Activated CD4-positive, alpha-beta T cell treated with anti-CD3 and anti-CD28 coated beads, Interleukin-2, amount 50 U/mL, for 16 hours (primary cell): ENCODE data around the gene LMTK3.

Experiments used
- DNase-seq: peaks from one replicate; pipeline ENCODE4 v3.0.0-alpha.2; 2020

LMTK3 gene

DNA sequence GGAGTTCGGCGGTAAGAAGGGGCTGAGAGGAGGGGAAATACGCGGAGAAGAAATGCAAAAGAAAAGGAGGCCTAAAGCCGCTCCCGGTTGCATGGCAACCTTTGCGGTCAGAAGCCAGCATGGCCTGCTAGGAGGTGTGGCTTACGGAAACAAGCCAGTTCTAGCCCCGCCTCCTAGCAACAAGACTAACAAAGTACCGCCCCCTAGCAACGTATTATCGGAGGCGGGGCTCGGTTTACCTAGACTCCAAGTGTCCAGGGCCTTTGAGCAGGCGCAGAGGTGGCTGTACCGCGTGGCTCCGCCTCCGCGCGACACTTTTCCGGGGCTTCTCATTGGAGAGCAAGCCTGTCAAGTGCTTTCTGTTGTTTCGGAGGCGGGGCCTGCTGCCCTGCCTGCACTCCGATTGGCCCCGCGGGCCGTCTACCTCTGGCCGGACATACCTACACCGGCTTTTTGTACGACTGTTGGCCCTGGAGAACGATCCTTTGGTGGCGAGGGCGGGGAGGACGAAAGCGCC lies 42.8 kb downstream of the LMTK3 start:
- DNase-seq: peak; percentile 100

DNA sequence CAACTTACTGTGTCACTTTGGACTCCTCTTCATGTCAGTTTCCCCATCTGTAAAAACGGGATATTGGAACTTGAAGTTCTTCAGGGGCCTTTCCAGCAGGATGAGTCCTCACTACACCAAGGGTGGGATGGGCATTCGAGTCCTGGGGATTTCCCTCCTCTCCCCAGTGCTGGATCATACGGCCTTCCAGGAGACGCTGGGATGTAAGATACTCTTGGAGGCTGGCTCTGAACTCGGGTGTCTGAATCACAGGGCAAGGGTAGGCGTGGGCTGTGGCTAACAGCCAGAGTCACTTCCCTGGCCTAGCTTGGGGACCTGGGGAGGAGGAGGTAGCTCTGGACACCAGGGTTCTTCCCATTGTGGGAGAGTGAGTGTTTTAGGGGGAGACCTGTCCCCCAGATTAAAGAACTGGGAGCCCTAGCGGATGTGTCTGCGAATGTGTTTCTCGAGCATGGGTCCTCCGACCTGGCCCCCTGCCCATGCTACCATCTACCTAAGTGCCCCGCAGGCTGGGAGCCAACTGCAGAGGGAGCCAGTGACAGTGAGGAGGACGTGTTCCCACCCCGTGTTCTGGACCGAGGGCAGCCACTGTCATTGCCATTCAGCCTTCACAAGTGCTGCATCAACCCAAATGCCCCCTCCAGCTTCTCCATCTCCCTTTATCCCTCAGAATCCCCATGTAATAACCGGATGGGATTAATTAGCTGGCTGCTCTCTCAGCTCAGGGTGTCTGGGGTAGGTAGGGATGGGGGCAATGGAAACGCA lies 44.9 kb downstream of the LMTK3 start:
- no peak for DNase-seq

DNA sequence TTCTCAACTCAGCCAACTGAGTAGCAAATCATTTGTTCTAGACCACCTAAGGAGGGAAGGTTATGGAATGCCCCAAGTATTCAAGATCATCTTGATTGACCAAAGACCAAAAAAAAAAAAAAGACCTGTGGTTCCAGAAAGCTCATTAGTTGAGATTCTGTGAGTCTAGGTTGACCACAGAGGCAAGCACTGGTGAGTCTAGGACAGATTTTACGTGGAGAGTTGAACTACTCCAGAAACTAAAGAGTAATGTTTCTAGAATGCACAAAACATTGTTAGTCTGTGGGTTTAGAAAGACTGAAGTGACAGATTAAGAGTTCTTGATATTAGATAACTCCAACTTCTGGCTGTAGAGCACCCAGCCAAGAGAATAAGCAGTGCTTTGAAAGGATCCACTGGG lies 46.4 kb downstream of the LMTK3 start:
- DNase-seq: peak; percentile 36

DNA sequence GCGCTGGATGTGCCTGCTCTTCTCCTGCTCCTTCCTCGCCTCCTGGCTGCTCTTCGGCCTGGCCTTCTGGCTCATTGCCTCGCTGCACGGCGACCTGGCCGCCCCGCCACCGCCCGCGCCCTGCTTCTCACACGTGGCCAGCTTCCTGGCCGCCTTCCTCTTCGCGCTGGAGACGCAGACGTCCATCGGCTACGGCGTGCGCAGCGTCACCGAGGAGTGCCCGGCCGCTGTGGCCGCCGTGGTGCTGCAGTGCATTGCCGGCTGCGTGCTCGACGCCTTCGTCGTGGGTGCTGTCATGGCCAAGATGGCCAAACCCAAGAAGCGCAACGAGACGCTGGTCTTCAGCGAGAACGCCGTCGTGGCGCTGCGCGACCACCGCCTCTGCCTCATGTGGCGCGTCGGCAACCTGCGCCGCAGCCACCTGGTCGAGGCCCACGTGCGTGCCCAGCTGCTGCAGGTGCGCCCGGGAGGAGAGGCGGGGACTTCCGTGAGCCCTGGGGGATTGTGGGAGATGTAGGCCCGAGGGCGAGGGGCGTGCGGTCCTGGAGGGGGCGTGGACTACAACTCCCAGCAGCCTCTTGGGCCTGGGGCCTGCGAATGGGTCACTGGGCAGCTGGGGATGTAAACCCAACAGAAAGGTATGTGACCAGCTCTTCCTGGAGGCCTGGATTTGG lies 49.5 kb downstream of the LMTK3 start:
- peak; percentile 26 for DNase-seq

DNA sequence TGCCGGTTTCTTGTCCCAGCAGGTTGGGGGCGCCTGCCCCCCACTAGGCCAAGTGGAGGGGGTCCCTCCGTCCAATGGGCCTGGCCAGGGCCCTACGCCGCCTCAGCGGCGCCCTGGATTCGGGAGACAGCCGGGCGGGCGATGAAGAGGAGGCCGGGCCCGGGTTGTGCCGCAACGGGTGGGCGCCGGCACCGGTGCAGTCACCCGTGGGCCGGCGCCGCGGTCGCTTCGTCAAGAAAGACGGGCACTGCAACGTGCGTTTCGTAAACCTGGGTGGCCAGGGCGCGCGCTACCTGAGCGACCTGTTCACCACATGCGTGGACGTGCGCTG lies 50.0 kb downstream of the LMTK3 start:
- DNase-seq: no peak

DNA sequence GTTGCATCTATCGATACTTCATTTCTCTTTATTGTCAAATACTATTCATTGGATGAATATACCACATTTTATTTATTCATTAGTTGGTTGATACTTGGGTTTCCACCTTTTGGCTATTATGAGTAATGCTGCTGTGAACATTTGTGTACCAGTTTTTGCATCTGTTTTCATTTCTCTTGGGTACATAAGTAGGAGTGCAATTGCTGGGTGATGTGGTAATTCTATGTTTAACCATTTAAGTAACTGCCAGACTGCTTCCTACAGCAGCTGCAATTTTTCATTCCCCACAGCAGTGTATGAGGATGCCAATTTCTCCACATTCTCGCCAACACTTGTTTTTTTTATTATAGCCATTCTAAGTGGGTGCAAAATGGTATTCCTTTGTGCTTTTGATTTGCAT lies 53.6 kb downstream of the LMTK3 start:
- no peak for DNase-seq

DNA sequence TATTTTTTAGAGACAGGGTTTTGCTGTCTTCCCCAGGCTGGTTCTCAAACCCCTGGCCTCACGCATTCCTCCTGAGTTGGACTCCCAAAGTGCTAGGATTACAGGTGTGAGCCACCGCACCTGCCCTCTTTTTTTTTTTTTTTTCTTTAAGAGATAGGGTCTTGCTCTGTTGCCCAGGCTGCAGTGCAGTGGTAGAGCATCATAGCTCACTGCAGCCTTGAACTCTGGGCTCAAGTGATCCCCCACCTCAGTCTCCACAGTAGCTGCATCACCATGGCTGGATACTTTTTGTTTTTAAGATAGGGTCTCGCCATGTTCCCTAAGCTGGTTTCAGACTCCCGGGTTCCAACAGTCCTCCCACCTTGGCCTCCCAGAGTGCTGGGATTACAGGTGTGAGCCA lies 54.8 kb downstream of the LMTK3 start:
- no peak for DNase-seq

DNA sequence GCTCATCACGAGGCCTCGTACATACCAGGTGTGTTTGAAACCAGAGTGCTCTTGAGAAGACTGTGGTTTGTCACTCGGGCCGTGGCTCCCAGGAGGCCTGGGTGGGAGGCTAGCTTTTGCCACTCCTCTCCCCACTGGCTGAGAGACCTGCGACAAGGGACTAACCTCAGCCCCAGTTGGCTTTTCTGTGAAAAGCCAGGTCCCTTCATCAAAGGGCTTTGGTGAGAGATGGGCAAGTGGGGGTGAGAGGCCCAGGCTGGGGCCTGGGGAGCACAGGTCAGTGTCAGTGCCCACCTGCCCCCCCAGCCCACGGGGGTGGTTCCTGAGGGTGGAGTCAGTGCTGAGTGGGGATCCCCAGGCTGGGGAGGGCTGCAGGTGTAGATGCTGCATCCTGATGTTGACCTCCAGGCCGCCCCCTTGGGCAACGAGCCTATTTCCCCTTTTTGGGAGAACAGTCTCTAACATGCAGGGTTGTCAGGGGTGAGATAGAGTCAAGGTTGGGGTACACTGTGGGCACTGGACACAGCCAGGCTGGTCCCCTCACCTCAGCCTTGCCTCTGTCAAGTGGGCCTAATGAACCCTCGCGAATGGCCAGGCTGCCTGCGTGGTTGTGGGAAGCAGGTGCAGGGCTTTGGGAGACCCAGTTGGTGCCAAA lies 55.6 kb downstream of the LMTK3 start:
- DNase-seq: no peak

DNA sequence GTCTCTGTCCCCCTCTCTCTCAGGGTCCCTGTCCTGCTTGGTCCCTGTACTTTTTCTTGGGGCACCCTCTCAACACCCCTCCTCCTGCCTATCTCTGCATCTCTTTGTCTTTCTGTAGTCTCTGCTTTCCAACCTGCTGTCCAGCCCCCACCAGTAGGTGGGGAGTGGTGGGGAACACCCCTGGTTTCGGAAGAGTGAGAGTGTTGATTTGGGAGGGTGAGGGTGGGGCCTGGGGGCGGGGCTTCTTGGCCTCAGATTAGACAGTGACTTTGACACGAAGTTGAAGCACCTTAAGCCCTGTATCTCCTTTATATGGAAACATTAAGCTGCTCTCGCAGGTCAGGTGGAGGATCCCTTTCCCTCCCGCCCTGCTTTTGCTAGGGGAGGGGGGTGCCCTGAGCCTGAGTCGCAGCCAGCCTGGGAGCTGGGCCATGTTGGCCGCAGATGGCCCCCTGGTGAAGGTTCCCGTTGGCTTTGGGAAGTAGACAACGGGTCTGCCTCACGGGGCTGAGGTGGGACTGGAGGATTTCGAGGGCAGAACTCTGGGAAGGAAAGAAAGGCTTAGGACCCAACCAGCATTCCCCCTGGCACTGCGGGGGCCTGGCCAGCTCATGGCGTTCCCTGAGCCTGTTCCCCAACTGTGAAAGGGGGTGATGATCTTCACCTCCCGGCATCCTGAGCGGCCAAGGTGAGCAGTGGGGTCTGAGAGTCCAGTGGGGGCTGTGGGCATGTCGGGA lies 56.3 kb downstream of the LMTK3 start, which contains the start of gene KCNJ14:
TSS of gene KCNJ14 (plus strand) at position 404 of the 737 bp plus-strand sequence. CDS start 6,151 bp downstream, outside the sequence.
- no peak for DNase-seq

DNA sequence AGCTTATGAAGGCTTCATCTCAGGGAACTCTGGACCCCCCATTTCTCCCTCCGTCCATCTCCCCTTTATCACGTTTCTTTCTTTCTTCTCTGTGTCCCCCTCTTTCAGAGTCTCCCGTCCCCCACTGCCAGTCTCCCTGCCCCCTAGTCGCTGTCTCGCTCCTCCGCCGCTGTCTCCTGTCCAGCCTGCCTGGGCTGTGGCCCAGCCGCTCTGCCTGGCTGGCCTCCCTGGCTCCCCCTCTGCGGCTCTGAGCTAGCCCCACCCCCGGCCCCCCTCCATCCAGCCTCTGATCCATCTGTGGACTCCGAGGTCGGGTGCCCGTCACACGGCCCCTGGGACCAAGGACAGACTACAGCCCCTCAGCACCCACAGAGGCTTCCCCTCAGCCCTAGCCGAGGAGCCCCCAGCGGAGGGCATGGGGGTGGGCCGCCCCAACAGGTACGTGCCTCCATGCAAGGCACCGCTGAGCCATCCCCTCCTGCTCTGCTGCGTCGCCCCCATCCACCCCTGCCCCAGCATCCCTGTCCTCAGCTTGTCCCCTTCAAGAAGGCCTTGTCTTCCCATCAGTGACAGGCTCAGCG lies 57.4 kb downstream of the LMTK3 start:
- DNase-seq: no peak

DNA sequence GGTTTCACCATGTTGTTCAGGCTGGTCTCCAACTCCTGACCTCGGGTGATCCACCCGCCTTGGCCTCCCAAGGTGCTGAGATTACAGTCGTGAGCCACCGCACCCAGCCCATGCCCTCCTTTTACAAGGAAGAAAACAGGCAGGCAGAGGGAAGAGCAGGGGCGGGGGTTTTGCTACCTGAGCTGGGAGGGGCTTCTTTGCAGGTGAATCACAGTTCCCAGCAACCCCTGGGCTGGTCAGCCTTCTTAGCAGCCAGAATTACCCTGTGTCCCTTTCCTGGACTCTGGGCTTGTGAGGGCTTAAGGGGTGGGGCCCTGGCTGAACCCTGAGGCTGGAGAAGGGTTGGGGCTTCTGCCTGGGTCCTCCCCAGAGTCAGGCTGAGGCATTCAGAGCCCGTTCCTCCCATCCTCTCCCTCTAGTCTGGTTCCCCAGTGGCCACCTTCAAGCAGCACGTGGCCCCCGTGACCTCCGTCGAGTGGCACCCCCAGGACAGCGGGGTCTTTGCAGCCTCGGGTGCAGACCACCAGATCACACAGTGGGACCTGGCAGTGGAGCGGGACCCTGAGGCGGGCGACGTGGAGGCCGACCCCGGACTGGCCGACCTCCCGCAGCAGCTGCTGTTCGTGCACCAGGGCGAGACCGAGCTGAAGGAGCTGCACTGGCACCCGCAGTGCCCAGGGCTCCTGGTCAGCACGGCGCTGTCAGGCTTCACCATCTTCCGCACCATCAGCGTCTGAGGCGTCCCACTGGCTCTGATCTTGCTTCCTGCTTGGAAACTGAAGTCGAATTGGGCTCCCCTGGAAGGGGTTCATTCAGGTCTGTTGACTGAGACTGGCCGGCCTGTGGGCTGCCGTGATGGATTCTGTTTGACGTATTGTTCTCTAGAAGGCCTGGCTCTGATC lies 59.1 kb downstream of the LMTK3 start:
- no peak for DNase-seq

DNA sequence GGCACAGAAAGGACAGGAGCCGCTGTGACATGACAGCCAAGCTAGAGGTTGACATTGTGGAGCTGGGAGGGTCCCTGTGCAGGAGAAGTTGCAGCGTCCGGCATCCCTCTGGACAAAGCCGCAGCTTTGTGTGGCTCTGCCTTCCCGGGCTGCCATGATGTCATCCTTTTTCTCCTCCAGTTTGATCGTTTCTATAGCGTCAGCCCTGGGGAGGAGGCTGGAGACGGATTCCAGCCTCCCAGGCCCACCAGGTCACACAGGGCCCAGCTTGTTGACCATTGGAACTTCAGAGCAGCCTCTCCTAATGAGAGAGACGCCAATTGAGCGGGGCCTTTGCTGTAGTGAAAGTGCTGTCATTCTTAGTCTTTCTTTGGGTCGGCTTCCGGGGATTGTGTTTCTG lies 60.0 kb downstream of the LMTK3 start:
- DNase-seq: no peak

DNA sequence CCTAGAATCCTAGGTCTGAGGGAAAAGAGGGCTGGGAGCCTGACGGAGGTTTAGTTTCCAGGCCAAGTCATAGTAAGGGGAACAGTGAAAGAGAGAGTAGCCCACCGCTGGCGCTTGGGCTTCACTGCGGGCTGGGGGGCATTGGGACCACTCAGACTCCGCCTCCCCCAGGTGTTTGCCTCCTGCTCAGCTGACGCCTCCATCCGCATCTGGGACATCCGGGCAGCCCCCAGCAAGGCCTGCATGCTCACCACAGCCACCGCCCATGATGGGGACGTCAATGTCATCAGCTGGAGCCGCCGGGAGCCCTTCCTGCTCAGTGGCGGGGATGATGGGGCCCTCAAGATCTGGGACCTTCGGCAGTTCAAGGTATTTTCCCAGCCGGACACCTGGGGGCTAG lies 60.8 kb downstream of the LMTK3 start:
- DNase-seq: no peak

DNA sequence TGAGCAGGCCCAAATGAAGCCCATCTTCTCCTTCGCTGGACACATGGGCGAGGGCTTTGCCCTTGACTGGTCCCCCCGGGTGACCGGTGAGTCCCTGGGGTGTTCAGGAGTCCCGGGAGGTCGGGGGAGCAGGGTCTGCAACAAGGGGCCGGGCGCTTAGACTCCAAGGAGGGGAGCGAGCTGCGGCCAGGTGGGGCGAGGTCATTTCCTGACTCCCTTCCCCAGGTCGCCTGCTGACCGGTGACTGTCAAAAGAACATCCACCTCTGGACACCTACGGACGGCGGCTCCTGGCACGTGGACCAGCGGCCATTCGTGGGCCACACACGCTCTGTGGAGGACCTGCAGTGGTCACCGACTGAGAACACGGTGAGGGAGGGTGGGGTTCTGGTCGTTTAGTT lies 61.2 kb downstream of the LMTK3 start:
- DNase-seq: no peak

DNA sequence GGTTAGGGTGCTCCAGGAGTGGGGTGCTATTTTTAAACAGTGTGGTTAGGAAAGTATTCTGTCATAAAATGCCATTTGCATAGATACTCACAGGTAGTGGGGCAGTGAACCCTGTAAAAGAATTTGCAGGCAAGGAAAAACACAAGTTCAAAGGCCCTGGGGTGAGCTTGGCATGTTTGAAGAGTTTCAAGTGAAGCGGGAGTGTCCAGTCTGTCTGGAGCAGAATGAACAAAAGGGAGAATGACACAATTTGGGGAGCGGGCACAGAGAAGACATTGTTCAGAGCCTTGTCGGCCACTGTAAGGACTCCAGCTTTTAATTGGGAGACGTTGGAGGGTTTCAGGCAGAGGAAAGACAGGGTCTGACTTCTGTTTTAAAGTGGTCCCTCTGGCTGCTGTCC lies 63.1 kb downstream of the LMTK3 start:
- no peak for DNase-seq

DNA sequence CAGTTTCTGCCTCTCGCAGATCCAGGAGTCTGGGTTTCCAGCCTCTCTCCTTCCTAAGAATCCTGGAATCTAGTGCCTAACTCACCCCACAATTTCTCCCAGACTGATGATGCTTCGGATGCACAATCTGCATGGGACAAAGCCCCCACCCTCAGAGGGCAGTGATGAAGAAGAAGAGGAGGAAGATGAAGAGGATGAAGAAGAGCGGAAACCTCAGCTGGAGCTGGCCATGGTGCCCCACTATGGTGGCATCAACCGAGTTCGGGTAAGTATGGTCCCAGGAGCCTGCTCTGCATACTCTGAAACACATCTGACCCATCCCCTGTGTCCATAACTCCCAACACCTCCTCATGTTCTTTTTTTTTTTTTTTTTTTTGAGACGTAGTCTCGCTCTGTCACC lies 65.1 kb downstream of the LMTK3 start:
- no peak for DNase-seq

DNA sequence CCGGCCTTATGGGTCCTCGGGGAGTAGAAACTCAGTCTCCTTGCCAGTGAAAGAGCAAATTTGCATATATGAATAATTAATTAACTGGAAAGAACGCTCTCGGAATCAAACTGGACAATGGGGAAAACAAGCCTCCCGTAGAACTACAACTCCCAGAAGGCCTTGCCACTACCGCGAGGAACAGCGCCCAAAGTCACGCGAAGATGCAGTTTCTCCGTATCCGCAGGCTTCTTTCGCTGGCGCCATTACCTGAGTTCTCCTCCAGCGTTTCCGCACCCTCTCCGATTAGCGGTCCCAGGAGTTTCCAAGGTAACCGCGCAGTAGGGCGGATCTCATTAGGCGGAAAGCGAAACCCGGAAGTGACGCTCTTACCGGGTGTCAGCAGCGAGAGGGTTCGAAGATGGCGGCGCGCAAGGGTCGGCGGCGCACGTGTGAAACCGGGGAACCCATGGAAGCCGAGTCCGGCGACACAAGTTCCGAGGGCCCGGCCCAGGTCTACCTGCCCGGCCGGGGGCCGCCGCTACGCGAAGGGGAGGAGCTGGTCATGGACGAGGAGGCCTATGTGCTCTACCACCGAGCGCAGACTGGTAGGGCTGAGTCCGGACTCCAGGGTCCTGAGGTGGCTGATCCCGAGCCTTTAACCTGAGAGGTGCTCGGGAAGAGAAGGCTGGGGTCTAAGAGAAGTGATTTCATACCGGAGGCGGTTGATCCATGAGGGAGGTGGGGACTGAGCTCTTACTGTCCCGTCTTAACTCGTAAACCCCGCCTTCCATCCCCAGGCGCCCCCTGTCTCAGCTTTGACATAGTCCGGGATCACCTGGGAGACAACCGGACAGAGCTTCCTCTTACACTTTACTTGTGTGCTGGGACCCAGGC lies 65.8 kb downstream of the LMTK3 start, which contains the start of gene GRWD1:
TSS of gene GRWD1 (plus strand) at position 378 of the 876 bp plus-strand sequence. CDS start at position 401, 23 bp downstream.
- peak; percentile 98 for DNase-seq

DNA sequence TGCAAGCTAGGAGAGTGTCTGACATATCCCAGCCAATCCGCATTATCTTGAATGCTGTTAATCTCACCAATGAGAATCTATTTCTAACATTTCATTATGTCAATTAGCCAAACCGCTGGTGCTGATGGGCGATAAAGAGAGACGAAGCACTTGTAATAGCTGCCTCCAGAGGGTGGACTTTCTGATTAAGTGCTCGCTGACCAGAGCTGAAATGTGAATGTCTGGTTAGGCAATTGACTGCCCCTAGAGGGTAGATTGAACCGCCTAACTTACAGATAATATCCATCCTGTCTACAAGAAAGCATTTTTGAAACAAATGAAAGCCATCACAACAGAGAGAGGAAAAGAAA lies 66.4 kb downstream of the LMTK3 start:
- DNase-seq: no peak

DNA sequence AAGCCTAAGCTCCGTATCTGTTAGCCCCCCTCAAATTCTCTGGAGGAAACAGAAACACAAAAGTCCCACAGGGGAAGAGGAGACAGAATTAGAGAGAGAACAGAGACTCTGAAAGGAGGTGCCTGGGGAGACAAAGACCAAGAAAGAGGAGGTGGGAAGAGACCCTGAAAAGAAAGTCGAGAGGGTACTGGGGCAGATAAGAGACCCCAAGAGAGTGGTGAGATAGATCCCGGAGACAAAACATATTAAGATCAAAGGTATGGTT lies 66.8 kb downstream of the LMTK3 start:
- DNase-seq: no peak

DNA sequence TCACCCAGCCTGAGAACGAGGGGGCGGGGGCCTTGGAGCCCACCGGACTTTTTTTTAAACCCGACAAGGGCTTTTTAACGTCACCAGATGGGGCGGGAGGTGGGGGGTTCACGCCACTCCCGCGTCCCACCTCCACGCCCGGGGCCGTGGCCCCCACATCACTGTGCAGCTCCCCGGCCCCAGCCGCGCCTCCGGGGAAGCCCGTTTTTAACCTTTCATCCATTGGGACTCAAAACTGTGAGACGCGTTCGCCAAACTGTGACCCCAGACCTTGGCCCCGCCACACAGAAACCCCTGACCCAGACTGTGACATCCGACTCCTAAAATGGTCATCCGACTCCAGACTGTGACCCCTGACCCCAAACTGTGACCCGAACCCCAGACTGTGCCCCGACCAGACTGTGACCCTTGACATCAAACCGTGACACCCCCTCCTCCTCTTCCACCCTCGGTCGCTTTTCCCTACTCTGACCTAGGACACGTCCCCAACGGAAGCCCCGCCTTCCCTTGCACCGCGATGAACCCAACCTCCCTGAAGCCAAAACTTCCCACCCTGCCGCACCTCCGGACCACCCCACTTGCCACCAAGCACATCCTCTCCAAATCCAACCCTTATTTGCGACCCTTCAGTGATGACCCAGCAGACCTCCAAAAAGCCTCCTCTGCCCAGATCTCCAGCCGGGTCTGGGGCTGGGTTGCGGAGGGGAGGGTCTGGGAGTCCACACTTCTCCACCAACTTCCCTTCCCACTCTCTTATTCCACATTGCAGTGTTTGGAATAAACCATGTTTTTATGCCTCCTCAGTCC lies 67.3 kb downstream of the LMTK3 start:
- no peak for DNase-seq
